GM12892 (cell line): ENCODE data around the gene MYH14.

Experiments
- POLR2A ChIP-seq: IDR thresholded peaks from 2 replicates; pipeline ENCODE4 v1.6.1; 2011; ENCODE audit warnings: low read depth, low read length, control low read depth
- TAF1 ChIP-seq: IDR thresholded peaks from 2 replicates; pipeline ENCODE4 v1.6.1; 2011; ENCODE audit warnings: low read depth, mild to moderate bottlenecking, control low read depth, low read length, borderline replicate concordance

DNA sequence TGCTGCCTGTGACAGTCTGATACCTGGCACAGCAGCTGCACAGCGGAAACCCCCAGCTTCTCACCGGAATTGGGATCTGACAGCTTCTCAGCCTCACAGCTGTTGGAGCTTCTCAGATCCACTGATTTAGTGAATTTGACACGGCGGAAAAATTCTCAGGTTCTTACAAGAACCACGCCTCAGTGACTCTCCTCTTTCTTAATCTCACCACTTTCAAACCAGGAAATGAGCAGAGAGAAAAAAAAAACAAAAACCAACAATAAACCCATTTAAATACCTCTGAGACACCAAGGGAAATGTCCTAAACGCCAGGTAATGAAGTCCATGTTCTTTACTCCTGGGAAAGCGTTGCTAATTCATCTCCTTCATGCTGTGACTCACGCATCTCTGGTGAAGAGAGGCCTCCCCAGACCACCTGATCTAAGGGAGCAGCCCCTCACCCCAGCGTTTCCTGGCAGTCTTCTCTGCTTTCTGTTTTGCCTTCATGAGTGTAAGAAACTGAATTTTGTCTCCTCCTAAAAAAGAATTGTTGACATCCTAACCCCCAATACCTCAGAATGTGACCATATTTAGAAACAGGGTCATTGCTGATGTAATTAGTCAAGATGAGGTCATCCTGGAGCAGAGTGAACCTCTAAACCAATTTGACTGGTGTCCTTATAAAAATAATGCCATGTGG is 24.4 kb upstream of the MYH14 start:
- TF ChIP-seq POLR2A (no peak), TAF1 (no peak)
